ENCODE measurements around the gene TLCD1. TPM values are rescaled to one million over a fixed set of nuclear protein-coding genes. Genes with fewer than 3 reads are reported as not detected.

Gene TLCD1
- total RNA-seq, 1 donor from 2014 or later: 1.6 TPM

- H3K27ac ChIP-seq (ENCODE audit: low read depth, low read length): no peak overlapping the region
- peaks cover 44 to 54% (median 49%) of the 10 kb centered on the region in 3 donors for H3K36me3 ChIP-seq (ENCODE audit: control insufficient read depth in 3 of 3, insufficient read depth in 3 of 3, low read length in 3 of 3)
- H3K4me3 ChIP-seq (ENCODE audit: low read length in 3 of 3): no peak overlapping the region
- no peak overlapping the region for H3K9ac ChIP-seq (ENCODE audit: low read depth in 1 of 3, low read length in 3 of 3)
- no peaks in the 10 kb centered on the region for H3K9me3 ChIP-seq (ENCODE audit: control insufficient read depth in 3 of 3, low read length in 3 of 3)
- H3K27me3 ChIP-seq (ENCODE audit: control insufficient read depth in 3 of 3, insufficient read depth in 3 of 3, low read length in 3 of 3): no peaks in the 10 kb centered on the region
- no peaks in the 10 kb centered on the region for H3K4me1 ChIP-seq (ENCODE audit: control insufficient read depth in 3 of 3, insufficient read depth in 3 of 3, low read length in 3 of 3)
Measured at GRCh38 chr17:28704219-28704858, 21.7 kb downstream of the TLCD1 start.

- H3K36me3 ChIP-seq (ENCODE audit: control insufficient read depth in 3 of 3, insufficient read depth in 3 of 3, low read length in 3 of 3): peaks cover 51 to 60% (median 56%) of the 10 kb centered on the region in 3 donors
Measured at GRCh38 chr17:28703552-28704218, 22.3 kb downstream of the TLCD1 start.

GRCh38 chr17:28702752-28703150, 23.3 kb downstream of the TLCD1 start:
- H3K4me3 ChIP-seq (ENCODE audit: low read length in 3 of 3): no peak overlapping the region
- H3K4me1 ChIP-seq (ENCODE audit: control insufficient read depth in 3 of 3, insufficient read depth in 3 of 3, low read length in 3 of 3): no peaks in the 10 kb centered on the region
- peaks cover 60 to 70% (median 65%) of the 10 kb centered on the region in 3 donors for H3K36me3 ChIP-seq (ENCODE audit: control insufficient read depth in 3 of 3, insufficient read depth in 3 of 3, low read length in 3 of 3)
- no peaks in the 10 kb centered on the region for H3K9me3 ChIP-seq (ENCODE audit: control insufficient read depth in 3 of 3, low read length in 3 of 3)
- no peak overlapping the region for H3K27ac ChIP-seq (ENCODE audit: low read depth, low read length)
- H3K27me3 ChIP-seq (ENCODE audit: control insufficient read depth in 3 of 3, insufficient read depth in 3 of 3, low read length in 3 of 3): no peaks in the 10 kb centered on the region
- H3K9ac ChIP-seq (ENCODE audit: low read depth in 1 of 3, low read length in 3 of 3): no peak overlapping the region

More at GRCh38 chr17:28703552-28704218, 22.3 kb downstream of the TLCD1 start:
- Histone ChIP-seq H3K27me3 (ENCODE audit: control insufficient read depth in 3 of 3, insufficient read depth in 3 of 3, low read length in 3 of 3) (no peaks in the 10 kb centered on the region), H3K4me1 (ENCODE audit: control insufficient read depth in 3 of 3, insufficient read depth in 3 of 3, low read length in 3 of 3) (no peaks in the 10 kb centered on the region), H3K9me3 (ENCODE audit: control insufficient read depth in 3 of 3, low read length in 3 of 3) (no peaks in the 10 kb centered on the region), H3K27ac (ENCODE audit: low read depth, low read length) (no peak overlapping the region), H3K9ac (ENCODE audit: low read depth in 1 of 3, low read length in 3 of 3) (no peak overlapping the region), H3K4me3 (ENCODE audit: low read length in 3 of 3) (no peak overlapping the region)

GRCh38 chr17:28702026-28702751, 23.8 kb downstream of the TLCD1 start:
- Histone ChIP-seq H3K9ac (ENCODE audit: low read depth in 1 of 3, low read length in 3 of 3) (no peak overlapping the region), H3K9me3 (ENCODE audit: control insufficient read depth in 3 of 3, low read length in 3 of 3) (no peaks in the 10 kb centered on the region), H3K27me3 (ENCODE audit: control insufficient read depth in 3 of 3, insufficient read depth in 3 of 3, low read length in 3 of 3) (no peaks in the 10 kb centered on the region), H3K4me1 (ENCODE audit: control insufficient read depth in 3 of 3, insufficient read depth in 3 of 3, low read length in 3 of 3) (no peaks in the 10 kb centered on the region), H3K27ac (ENCODE audit: low read depth, low read length) (no peak overlapping the region), H3K36me3 (ENCODE audit: control insufficient read depth in 3 of 3, insufficient read depth in 3 of 3, low read length in 3 of 3) (peaks cover 66 to 75% (median 71%) of the 10 kb centered on the region in 3 donors), H3K4me3 (ENCODE audit: low read length in 3 of 3) (no peak overlapping the region)

GRCh38 chr17:28700830-28701492, 25.1 kb downstream of the TLCD1 start:
- H3K27me3 ChIP-seq (ENCODE audit: control insufficient read depth in 3 of 3, insufficient read depth in 3 of 3, low read length in 3 of 3): no peaks in the 10 kb centered on the region

GRCh38 chr17:28700278-28700677, 25.8 kb downstream of the TLCD1 start:
- no peaks in the 10 kb centered on the region for H3K4me1 ChIP-seq (ENCODE audit: control insufficient read depth in 3 of 3, insufficient read depth in 3 of 3, low read length in 3 of 3)
- H3K9me3 ChIP-seq (ENCODE audit: control insufficient read depth in 3 of 3, low read length in 3 of 3): no peaks in the 10 kb centered on the region
- H3K9ac ChIP-seq (ENCODE audit: low read depth in 1 of 3, low read length in 3 of 3): no peak overlapping the region
- H3K4me3 ChIP-seq (ENCODE audit: low read length in 3 of 3): no peak overlapping the region
- peaks cover 83 to 89% (median 86%) of the 10 kb centered on the region in 3 donors for H3K36me3 ChIP-seq (ENCODE audit: control insufficient read depth in 3 of 3, insufficient read depth in 3 of 3, low read length in 3 of 3)
- H3K27ac ChIP-seq (ENCODE audit: low read depth, low read length): no peak overlapping the region
- H3K27me3 ChIP-seq (ENCODE audit: control insufficient read depth in 3 of 3, insufficient read depth in 3 of 3, low read length in 3 of 3): no peaks in the 10 kb centered on the region

More at GRCh38 chr17:28700830-28701492, 25.1 kb downstream of the TLCD1 start:
- Histone ChIP-seq H3K9ac (ENCODE audit: low read depth in 1 of 3, low read length in 3 of 3) (no peak overlapping the region), H3K36me3 (ENCODE audit: control insufficient read depth in 3 of 3, insufficient read depth in 3 of 3, low read length in 3 of 3) (peaks cover 76 to 84% (median 82%) of the 10 kb centered on the region in 3 donors), H3K27ac (ENCODE audit: low read depth, low read length) (no peak overlapping the region), H3K9me3 (ENCODE audit: control insufficient read depth in 3 of 3, low read length in 3 of 3) (no peaks in the 10 kb centered on the region), H3K4me3 (ENCODE audit: low read length in 3 of 3) (no peak overlapping the region), H3K4me1 (ENCODE audit: control insufficient read depth in 3 of 3, insufficient read depth in 3 of 3, low read length in 3 of 3) (no peaks in the 10 kb centered on the region)

GRCh38 chr17:28698253-28698941, 27.6 kb downstream of the TLCD1 start:
- no peak overlapping the region for H3K27ac ChIP-seq (ENCODE audit: low read depth, low read length)
- no peaks in the 10 kb centered on the region for H3K9me3 ChIP-seq (ENCODE audit: control insufficient read depth in 3 of 3, low read length in 3 of 3)
- no peak overlapping the region for H3K9ac ChIP-seq (ENCODE audit: low read depth in 1 of 3, low read length in 3 of 3)
- no peak overlapping the region for H3K4me3 ChIP-seq (ENCODE audit: low read length in 3 of 3)
- no peaks in the 10 kb centered on the region for H3K27me3 ChIP-seq (ENCODE audit: control insufficient read depth in 3 of 3, insufficient read depth in 3 of 3, low read length in 3 of 3)
- H3K4me1 ChIP-seq (ENCODE audit: control insufficient read depth in 3 of 3, insufficient read depth in 3 of 3, low read length in 3 of 3): no peaks in the 10 kb centered on the region
- H3K36me3 ChIP-seq (ENCODE audit: control insufficient read depth in 3 of 3, insufficient read depth in 3 of 3, low read length in 3 of 3): peaks cover 94 to 99% (median 97%) of the 10 kb centered on the region in 3 donors

- Histone ChIP-seq H3K9me3 (ENCODE audit: control insufficient read depth in 3 of 3, low read length in 3 of 3) (no peaks in the 10 kb centered on the region), H3K9ac (ENCODE audit: low read depth in 1 of 3, low read length in 3 of 3) (no peak overlapping the region), H3K4me1 (ENCODE audit: control insufficient read depth in 3 of 3, insufficient read depth in 3 of 3, low read length in 3 of 3) (no peaks in the 10 kb centered on the region), H3K27ac (ENCODE audit: low read depth, low read length) (no peak overlapping the region), H3K27me3 (ENCODE audit: control insufficient read depth in 3 of 3, insufficient read depth in 3 of 3, low read length in 3 of 3) (no peaks in the 10 kb centered on the region), H3K4me3 (ENCODE audit: low read length in 3 of 3) (no peak overlapping the region), H3K36me3 (ENCODE audit: control insufficient read depth in 3 of 3, insufficient read depth in 3 of 3, low read length in 3 of 3) (peaks cover 80 to 83% (median 83%) of the 10 kb centered on the region in 3 donors)
Measured at GRCh38 chr17:28693869-28694268, 32.2 kb downstream of the TLCD1 start.

- H3K4me3 ChIP-seq (ENCODE audit: low read length in 3 of 3): no peak overlapping the region
- no peaks in the 10 kb centered on the region for H3K4me1 ChIP-seq (ENCODE audit: control insufficient read depth in 3 of 3, insufficient read depth in 3 of 3, low read length in 3 of 3)
- H3K36me3 ChIP-seq (ENCODE audit: control insufficient read depth in 3 of 3, insufficient read depth in 3 of 3, low read length in 3 of 3): peaks cover 77 to 84% (median 80%) of the 10 kb centered on the region in 3 donors
- H3K27me3 ChIP-seq (ENCODE audit: control insufficient read depth in 3 of 3, insufficient read depth in 3 of 3, low read length in 3 of 3): no peaks in the 10 kb centered on the region
- no peak overlapping the region for H3K27ac ChIP-seq (ENCODE audit: low read depth, low read length)
- no peaks in the 10 kb centered on the region for H3K9me3 ChIP-seq (ENCODE audit: control insufficient read depth in 3 of 3, low read length in 3 of 3)
- no peak overlapping the region for H3K9ac ChIP-seq (ENCODE audit: low read depth in 1 of 3, low read length in 3 of 3)
Measured at GRCh38 chr17:28689011-28689410, 37.0 kb downstream of the TLCD1 start.
